ENCODE data around the gene C7orf33.

GRCh38 chr7:148657929-148658328 lies 67.4 kb downstream of the C7orf33 start:
- TF ChIP-seq EZH2 (IDR thresholded peaks at IDR 0.05; ENCODE audit: insufficient read depth, poor library complexity, severe bottlenecking) (no peak), EZH2phosphoT487 (IDR thresholded peaks at IDR 0.05; ENCODE audit: insufficient read depth, low read depth) (no peak)

Measured in GM23248 (cell line).